ENCODE measurements around the gene UBR3.
"Not testable (repeated sequence)": the region's sequence is repeated elsewhere in the genome, so short reads cannot be mapped to it uniquely, and the experiment has no call there.

UBR3 gene

GRCh38 chr2:169824373-169825333 lies 2.6 kb upstream of the UBR3 start, which contains the start of gene METTL5:
Gene METTL5 (minus strand): TSS chr2:169824905. CDS start chr2:169824597, 308 bp downstream.
- DNase-seq: peak; percentile 75

GRCh38 chr2:169828141-169828811 lies 1.0 kb downstream of the UBR3 start:
- peak; percentile 64 for DNase-seq

GRCh38 chr2:169834401-169834800 lies 7.1 kb downstream of the UBR3 start:
- no peak for DNase-seq

GRCh38 chr2:169838743-169839489 lies 11.7 kb downstream of the UBR3 start:
- DNase-seq: no peak

- no peak for DNase-seq
Measured at GRCh38 chr2:169839954-169840746, 12.9 kb downstream of the UBR3 start.

GRCh38 chr2:169840747-169841142 lies 13.5 kb downstream of the UBR3 start:
- DNase-seq: no peak

- DNase-seq: not testable (repeated sequence)
Measured at GRCh38 chr2:169841625-169842024, 14.4 kb downstream of the UBR3 start.

- DNase-seq: no peak
Measured at GRCh38 chr2:169845016-169845415, 17.8 kb downstream of the UBR3 start.

GRCh38 chr2:169848959-169849693 lies 21.9 kb downstream of the UBR3 start:
- DNase-seq: not testable (repeated sequence)

- no peak for DNase-seq
Measured at GRCh38 chr2:169849710-169850109, 22.5 kb downstream of the UBR3 start.

- no peak for DNase-seq
Measured at GRCh38 chr2:169853041-169853668, 25.9 kb downstream of the UBR3 start.

GRCh38 chr2:169855281-169856258 lies 28.3 kb downstream of the UBR3 start:
- not testable (repeated sequence) for DNase-seq

- no peak for DNase-seq
Measured at GRCh38 chr2:169859423-169859822, 32.2 kb downstream of the UBR3 start.

GRCh38 chr2:169860149-169860548 lies 32.9 kb downstream of the UBR3 start:
- DNase-seq: no peak

- DNase-seq: no peak
Measured at GRCh38 chr2:169862816-169863215, 35.6 kb downstream of the UBR3 start.

- no peak for DNase-seq
Measured at GRCh38 chr2:169865492-169865891, 38.2 kb downstream of the UBR3 start.

- not testable (repeated sequence) for DNase-seq
Measured at GRCh38 chr2:169866230-169866629, 39.0 kb downstream of the UBR3 start.

- DNase-seq: no peak
Measured at GRCh38 chr2:169867579-169867978, 40.3 kb downstream of the UBR3 start.

GRCh38 chr2:169868951-169869350 lies 41.7 kb downstream of the UBR3 start:
- no peak for DNase-seq
